ENCODE results near the gene ZBTB21.

The ZBTB21 gene

GRCh38 chr21:42009831-42010506 is at the start of gene ZBTB21:
TSS of gene ZBTB21 (minus strand) at chr21:42010360. CDS start at chr21:41994095, 16,265 bp downstream.
- DNase-seq: peak; percentile 98 to 99 (median 98)

GRCh38 chr21:42059721-42060120 is 49.6 kb upstream of the ZBTB21 start:
- no peak for DNase-seq

- DNase-seq: no peak
Observed at GRCh38 chr21:42059141-42059540, 49.0 kb upstream of the ZBTB21 start.

- no peak for DNase-seq
Observed at GRCh38 chr21:42058631-42059111, 48.5 kb upstream of the ZBTB21 start.

GRCh38 chr21:42057851-42058437 is 47.8 kb upstream of the ZBTB21 start:
- no peak for DNase-seq

GRCh38 chr21:42056996-42057689 is 47.0 kb upstream of the ZBTB21 start:
- DNase-seq: no peak

GRCh38 chr21:42056468-42056867 is 46.3 kb upstream of the ZBTB21 start:
- no peak for DNase-seq

GRCh38 chr21:42055425-42055824 is 45.3 kb upstream of the ZBTB21 start:
- no peak for DNase-seq

GRCh38 chr21:42051788-42052187 is 41.6 kb upstream of the ZBTB21 start:
- DNase-seq: no peak

- DNase-seq: no peak
Observed at GRCh38 chr21:42049578-42050430, 39.6 kb upstream of the ZBTB21 start.

- DNase-seq: no peak
Observed at GRCh38 chr21:42048870-42049577, 38.9 kb upstream of the ZBTB21 start.

GRCh38 chr21:42047821-42048613 is 37.9 kb upstream of the ZBTB21 start:
- no peak for DNase-seq

GRCh38 chr21:42044871-42045495 is 34.8 kb upstream of the ZBTB21 start:
- DNase-seq: no peak

GRCh38 chr21:42043961-42044360 is 33.8 kb upstream of the ZBTB21 start:
- DNase-seq: no peak

- no peak for DNase-seq
Observed at GRCh38 chr21:42043201-42043895, 33.2 kb upstream of the ZBTB21 start.

- no peak for DNase-seq
Observed at GRCh38 chr21:42042651-42043050, 32.5 kb upstream of the ZBTB21 start.

- DNase-seq: no peak
Observed at GRCh38 chr21:42041711-42042110, 31.6 kb upstream of the ZBTB21 start.

- DNase-seq: no peak
Observed at GRCh38 chr21:42041246-42041645, 31.1 kb upstream of the ZBTB21 start.

GRCh38 chr21:42040411-42041180 is 30.4 kb upstream of the ZBTB21 start:
- no peak for DNase-seq
